HPDE6-E6E7 (cell line): ENCODE measurements around the gene TMEM61.

Experiments used
- DNase-seq: peaks from one replicate; pipeline ENCODE4 v3.0.0; 2011; ENCODE audit warnings: missing footprints; ENCODE audit errors: extremely low spot score

TMEM61 gene

GRCh38 chr1:55038552-55038838 is 58.1 kb downstream of the TMEM61 start:
- DNase-seq = no peak

- DNase-seq = no peak
Measured at GRCh38 chr1:55038974-55039341, 58.5 kb downstream of the TMEM61 start.

- DNase-seq = peak; percentile 74
Measured at GRCh38 chr1:55039342-55040082, 59.1 kb downstream of the TMEM61 start, which contains the start of gene PCSK9. Gene PCSK9, plus strand, starts transcription at chr1:55039548. Its CDS starts 290 bp downstream, at chr1:55039838.

GRCh38 chr1:55040083-55040932 is 59.9 kb downstream of the TMEM61 start:
- peak; percentile 35 for DNase-seq

GRCh38 chr1:55040933-55041494 is 60.6 kb downstream of the TMEM61 start:
- no peak for DNase-seq

GRCh38 chr1:55041613-55042012 is 61.2 kb downstream of the TMEM61 start:
- no peak for DNase-seq
